ENCODE data around the gene OR1E2. TPM values are rescaled to one million over a fixed set of nuclear protein-coding genes. Genes with fewer than 3 reads are reported as not detected.
"Not testable (repeated sequence)": the region's sequence is repeated elsewhere in the genome, so short reads cannot be mapped to it uniquely, and the experiment has no call there.

OR1E2 gene
- total RNA-seq, 1 donor from 2014 or later, result not detected

DNA sequence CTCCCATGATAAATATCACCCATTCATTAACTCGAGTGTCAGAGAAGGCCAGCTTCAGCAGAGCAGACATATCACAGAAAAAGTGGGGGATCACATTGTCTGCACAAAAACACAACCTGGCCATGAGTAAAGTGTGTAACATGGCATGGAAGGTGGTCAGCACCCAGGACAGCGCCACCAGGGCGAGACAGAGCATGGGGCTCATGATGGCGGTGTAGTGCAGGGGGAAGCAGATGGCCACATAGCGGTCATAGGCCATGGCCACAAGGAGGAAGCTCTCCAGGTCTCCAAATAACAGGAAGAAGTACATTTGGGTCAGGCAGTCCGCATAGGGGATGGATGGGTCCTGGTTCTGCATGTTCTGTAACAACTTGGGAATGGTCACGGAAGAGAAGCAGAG, 35.8 kb downstream of the OR1E2 start:
- not testable (repeated sequence) for DNase-seq

DNA sequence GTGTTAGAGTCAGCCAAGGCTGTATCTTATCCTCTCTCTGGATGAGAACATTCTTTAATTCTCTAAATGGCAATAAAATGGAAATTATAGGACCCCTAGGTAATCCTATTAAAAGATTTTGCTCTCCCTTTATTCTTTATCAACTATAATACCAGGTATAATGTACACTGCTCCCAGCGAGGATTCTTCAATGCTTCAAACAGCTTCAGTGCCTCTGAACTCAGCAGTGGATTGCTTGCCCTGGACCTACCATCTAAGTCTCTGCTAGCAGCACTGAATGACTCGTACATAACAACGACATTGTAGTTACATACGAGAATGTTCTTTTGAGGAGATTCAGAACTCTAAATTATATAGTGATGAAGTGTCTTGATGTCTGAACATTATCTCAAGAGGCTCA, 43.9 kb downstream of the OR1E2 start:
- DNase-seq, result no peak

DNA sequence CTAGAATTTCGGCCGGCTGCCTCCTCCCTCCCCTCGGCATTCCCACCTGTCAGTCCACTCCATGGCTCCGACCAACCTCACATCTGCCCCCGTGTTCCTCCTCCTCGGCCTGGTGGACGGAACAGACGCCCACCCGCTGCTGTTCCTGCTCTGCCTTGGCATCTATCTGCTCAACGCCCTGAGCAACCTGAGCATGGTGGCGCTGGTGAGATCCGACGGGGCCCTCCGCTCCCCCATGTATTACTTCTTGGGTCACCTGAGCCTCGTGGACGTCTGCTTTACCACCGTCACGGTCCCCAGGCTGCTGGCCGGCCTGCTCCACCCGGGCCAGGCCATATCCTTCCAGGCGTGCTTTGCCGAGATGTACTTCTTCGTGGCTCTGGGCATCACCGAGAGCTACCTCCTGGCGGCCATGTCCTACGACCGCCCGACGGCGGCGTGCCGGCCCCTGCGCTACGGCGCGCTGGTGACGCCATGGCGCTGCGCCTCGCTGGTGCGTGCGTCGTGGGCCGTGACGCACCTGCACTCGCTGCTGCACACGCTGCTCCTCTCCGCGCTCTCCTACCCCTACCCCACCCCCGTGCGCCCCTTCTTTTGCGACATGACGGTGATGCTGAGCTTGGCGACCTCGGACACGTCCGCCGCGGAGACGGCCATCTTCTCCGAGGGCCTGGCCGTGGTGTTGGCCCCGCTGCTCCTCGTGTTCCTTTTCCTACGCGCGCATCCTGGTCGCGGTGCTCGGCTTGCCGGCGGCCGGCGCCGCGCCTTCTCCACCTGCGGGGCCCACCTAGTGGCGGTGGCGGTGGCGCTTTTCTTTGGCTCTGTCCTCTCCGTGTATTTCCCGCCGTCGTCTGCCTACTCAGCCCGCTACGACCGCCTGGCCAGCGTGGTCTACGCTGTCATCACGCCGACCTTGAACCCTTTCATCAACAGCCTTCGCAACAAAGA, 47.5 kb downstream of the OR1E2 start, which contains the start of gene OR3A2:
Gene OR3A2 (minus strand): TSS at position 440 of the 948 bp plus-strand sequence.
- DNase-seq, result no peak

Other genes starting within 250 kb of the OR1E2 start
- gene OR1A2, start 236.3 kb downstream of the OR1E2 start, total RNA-seq, result not detected in 2 replicates
- gene OR1A1, start 226.2 kb downstream of the OR1E2 start, total RNA-seq, result not detected in 2 replicates
- gene OR3A1, start 135.5 kb downstream of the OR1E2 start, total RNA-seq, result not detected in 2 replicates
- gene OR3A2, start 47.5 kb downstream of the OR1E2 start, total RNA-seq, result not detected in 2 replicates
- gene OR1E1, start 35.4 kb downstream of the OR1E2 start, total RNA-seq, result not detected in 2 replicates
- gene OR3A3, start 22.5 kb downstream of the OR1E2 start, total RNA-seq, result not detected in 2 replicates
- under 0.01 and 0.23 TPM in 2 replicates for gene SPATA22, start 38.0 kb upstream of the OR1E2 start, total RNA-seq
- not detected in 2 replicates for gene ASPA, start 42.2 kb upstream of the OR1E2 start, total RNA-seq
- not detected in 2 replicates for gene TRPV3, start 124.0 kb upstream of the OR1E2 start, total RNA-seq
- 0.84 and 1.5 TPM in 2 replicates for gene TRPV1, start 175.6 kb upstream of the OR1E2 start, total RNA-seq
- 21.8 and 29.0 TPM in 2 replicates for gene SHPK, start 202.4 kb upstream of the OR1E2 start, total RNA-seq
- gene CTNS, start 202.9 kb upstream of the OR1E2 start, total RNA-seq, result 28.2 and 37.8 TPM in 2 replicates
- gene TAX1BP3, start 234.7 kb upstream of the OR1E2 start, total RNA-seq, result 224 and 238 TPM in 2 replicates
- 11.4 and 14.6 TPM in 2 replicates for gene EMC6, start 235.0 kb upstream of the OR1E2 start, total RNA-seq

Measured in dermis blood vessel endothelial cell (primary cell).